DMS114 treated with DMSO at 0.1 percent for 48 hours (cell line): ENCODE measurements around the gene FBXW8.

ENCODE experiments used
- DNase-seq: peaks from one replicate; lab custom pipeline; 2025; ENCODE audit not compliant: unreplicated experiment; lab: John Stamatoyannopoulos, UW

Gene FBXW8

GRCh38 chr12:116910645-116911451, at the start of gene FBXW8:
TSS of gene FBXW8 (plus strand) at chr12:116910950. CDS start at chr12:116911038, 88 bp downstream.
- peak; percentile 75 for DNase-seq

- DNase-seq: no peak
Observed at GRCh38 chr12:116861320-116861719, 49.4 kb upstream of the FBXW8 start.

GRCh38 chr12:116862167-116862566, 48.6 kb upstream of the FBXW8 start:
- DNase-seq: no peak

GRCh38 chr12:116863275-116863767, 47.4 kb upstream of the FBXW8 start:
- no peak for DNase-seq

- DNase-seq: no peak
Observed at GRCh38 chr12:116864371-116865160, 46.2 kb upstream of the FBXW8 start.

- no peak for DNase-seq
Observed at GRCh38 chr12:116867523-116867922, 43.2 kb upstream of the FBXW8 start.

GRCh38 chr12:116870306-116870705, 40.4 kb upstream of the FBXW8 start:
- DNase-seq: no peak

GRCh38 chr12:116874324-116874995, 36.3 kb upstream of the FBXW8 start:
- no peak for DNase-seq

GRCh38 chr12:116876151-116876869, 34.4 kb upstream of the FBXW8 start:
- DNase-seq: no peak

- peak; percentile 11 for DNase-seq
Observed at GRCh38 chr12:116878567-116879508, 31.9 kb upstream of the FBXW8 start.

- DNase-seq: no peak
Observed at GRCh38 chr12:116879509-116880212, 31.1 kb upstream of the FBXW8 start.

GRCh38 chr12:116880213-116880816, 30.4 kb upstream of the FBXW8 start:
- peak; percentile 30 for DNase-seq

GRCh38 chr12:116880817-116881324, 29.9 kb upstream of the FBXW8 start:
- DNase-seq: no peak

- no peak for DNase-seq
Observed at GRCh38 chr12:116881325-116881876, 29.3 kb upstream of the FBXW8 start, which contains the start of gene HRK. TSS of gene HRK (minus strand) at chr12:116881441. CDS start at chr12:116881307, 134 bp downstream.

- DNase-seq: no peak
Observed at GRCh38 chr12:116881877-116882507, 28.8 kb upstream of the FBXW8 start.

GRCh38 chr12:116882742-116883141, 28.0 kb upstream of the FBXW8 start:
- peak; percentile 51 for DNase-seq

- DNase-seq: no peak
Observed at GRCh38 chr12:116884871-116885270, 25.9 kb upstream of the FBXW8 start.
